Endothelial cell of umbilical vein (primary cell): ENCODE measurements around the gene HHATL.

Experiments used
- CTCF ChIP-seq, 2 donors: IDR thresholded peaks; 1 replicate in 1 of 2; 2 replicates in 1 of 2; pipeline ENCODE4 v1.5.1; 2011; ENCODE audit warnings: low read length in 2 of 2, mild to moderate bottlenecking in 2 of 2, moderate library complexity in 2 of 2, control low read depth in 1 of 2, inconsistent platforms in 1 of 2, low read depth in 1 of 2; ENCODE audit not compliant: insufficient read depth in 1 of 2; ENCODE audit errors: extremely low read depth in 1 of 2
- EZH2 ChIP-seq: IDR thresholded peaks from 2 replicates; pipeline ENCODE4 v1.6.1; 2012; ENCODE audit warnings: borderline replicate concordance, low read depth, mild to moderate bottlenecking, moderate library complexity, low read length, inconsistent platforms; ENCODE audit not compliant: severe bottlenecking
- FOS ChIP-seq: IDR thresholded peaks from 2 replicates; pipeline ENCODE4 v1.6.1; 2011; ENCODE audit warnings: mild to moderate bottlenecking, low read length, moderate library complexity, borderline replicate concordance; ENCODE audit not compliant: insufficient read depth
- GATA2 ChIP-seq: IDR thresholded peaks from 2 replicates; pipeline ENCODE4 v1.7.0; 2011; ENCODE audit warnings: low read depth, mild to moderate bottlenecking, moderate library complexity, mixed read lengths, low read length; ENCODE audit not compliant: insufficient read length, insufficient read depth
- JUN ChIP-seq: IDR thresholded peaks from 2 replicates; pipeline ENCODE4 v1.6.1; 2011; ENCODE audit warnings: borderline replicate concordance, low read depth; ENCODE audit not compliant: insufficient read length, insufficient read depth
- POLR2A ChIP-seq: IDR thresholded peaks from 2 replicates; pipeline ENCODE4 v1.6.1; 2012; ENCODE audit warnings: low read depth, mild to moderate bottlenecking, control low read depth, low read length
- POLR2AphosphoS5 ChIP-seq: IDR thresholded peaks from 2 replicates; pipeline ENCODE4 v1.6.1; 2012; ENCODE audit warnings: low read depth, mild to moderate bottlenecking, control low read depth, low read length, moderate library complexity; ENCODE audit not compliant: insufficient read depth
- TF ChIP-seq, protein P1 (sequence below): IDR thresholded peaks from 2 replicates; pipeline ENCODE4 v1.6.1; 2011; ENCODE audit not compliant: insufficient read depth, insufficient read length

- no peak for TF ChIP-seq CTCF (IDR thresholded peaks at IDR 0.05; ENCODE audit: extremely low read depth in 1 of 2, insufficient read depth in 1 of 2, low read depth in 1 of 2, low read length in 2 of 2)
- no peak for TF ChIP-seq POLR2A
- TF ChIP-seq, protein P1, sequence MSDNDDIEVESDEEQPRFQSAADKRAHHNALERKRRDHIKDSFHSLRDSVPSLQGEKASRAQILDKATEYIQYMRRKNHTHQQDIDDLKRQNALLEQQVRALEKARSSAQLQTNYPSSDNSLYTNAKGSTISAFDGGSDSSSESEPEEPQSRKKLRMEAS: no peak
- TF ChIP-seq POLR2AphosphoS5: no peak
- TF ChIP-seq JUN: no peak
- no peak for TF ChIP-seq EZH2
- TF ChIP-seq GATA2: no peak
- TF ChIP-seq FOS: no peak
Measured at GRCh38 chr3:42681361-42682038, 21.1 kb downstream of the HHATL start.
